HUES48 (cell line): ENCODE results near the gene KIFAP3.
A peak's percentile ranks its signal among the peaks of the same experiment; 100 is the strongest.
"Not testable (repeated sequence)": the region's sequence is repeated elsewhere in the genome, so short reads cannot be mapped to it uniquely, and the experiment has no call there.

ENCODE experiments used
- H3K27ac ChIP-seq: one replicate; pipeline ENCODE4 v1.7.0; 2013; ENCODE audit warnings: low read depth, low read length, inconsistent platforms
- H3K27me3 ChIP-seq: 2 replicates; pipeline ENCODE4 v1.6.1; 2013; ENCODE audit warnings: mild to moderate bottlenecking, low read length; ENCODE audit not compliant: control insufficient read depth, insufficient read depth
- H3K36me3 ChIP-seq: 2 replicates; pipeline ENCODE4 v1.6.1; 2013; ENCODE audit warnings: low read length; ENCODE audit not compliant: control insufficient read depth, insufficient read depth
- H3K4me1 ChIP-seq: 2 replicates; pipeline ENCODE4 v1.6.1; 2013; ENCODE audit warnings: mild to moderate bottlenecking, low read length; ENCODE audit not compliant: control insufficient read depth, insufficient read depth
- H3K4me3 ChIP-seq: 2 replicates; pipeline ENCODE4 v1.5.1; 2013; ENCODE audit warnings: mild to moderate bottlenecking, low read depth, low read length
- H3K9ac ChIP-seq: 2 replicates; pipeline ENCODE4 v1.6.1; 2013; ENCODE audit warnings: mild to moderate bottlenecking, low read depth, low read length, moderate library complexity
- H3K9me3 ChIP-seq: 2 replicates; pipeline ENCODE4 v1.6.1; 2013; ENCODE audit warnings: low read length; ENCODE audit not compliant: control insufficient read depth, insufficient read depth

KIFAP3 gene

GRCh38 chr1:170074250-170075157 lies at the start of gene KIFAP3:
Gene KIFAP3, minus strand, starts transcription at chr1:170074695. Its CDS starts 228 bp downstream, at chr1:170074467.
- Histone ChIP-seq H3K36me3 (no peaks in the 10 kb centered on the region), H3K27ac (no peak within 1 kb of the TSS), H3K9ac (no peak within 1 kb of the TSS), H3K27me3 (no peaks in the 10 kb centered on the region), H3K4me1 (0 out of 2 replicates have a peak, but pooled peaks cover 6% of the 10 kb centered on the region), H3K4me3 (peak within 1 kb of the TSS; percentile 71), H3K9me3 (0 out of 2 replicates have a peak, but pooled peaks cover 2% of the 10 kb centered on the region)

DNA sequence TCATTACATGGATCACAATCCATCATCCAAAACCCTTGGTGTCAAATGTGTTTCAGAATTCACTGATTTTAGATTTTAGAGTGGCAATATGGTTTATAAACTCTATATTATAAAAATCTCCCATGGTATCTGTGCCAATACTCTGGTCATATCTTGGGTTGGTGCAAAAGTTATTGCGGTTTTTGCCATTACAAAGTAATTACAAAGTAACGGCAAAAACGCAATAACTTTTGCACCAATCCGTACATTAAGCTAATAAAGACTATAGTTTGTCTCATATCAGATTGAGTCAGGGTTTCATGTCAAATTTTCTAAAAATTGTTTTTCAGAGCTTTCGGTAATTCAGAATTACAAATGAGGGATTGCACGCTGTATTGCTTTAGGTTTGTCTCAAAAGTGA lies 47.9 kb upstream of the KIFAP3 start:
- H3K36me3 ChIP-seq = no peaks in the 10 kb centered on the region
- no peaks in the 10 kb centered on the region for H3K27me3 ChIP-seq
- H3K27ac ChIP-seq = no peak overlapping the region
- H3K9ac ChIP-seq = no peak overlapping the region
- no peaks in the 10 kb centered on the region for H3K9me3 ChIP-seq
- H3K4me3 ChIP-seq = no peak overlapping the region
- H3K4me1 ChIP-seq = peaks cover 11% of the 10 kb centered on the region

- no peak overlapping the region for H3K4me3 ChIP-seq
- H3K9me3 ChIP-seq = peaks cover 16% of the 10 kb centered on the region
- H3K36me3 ChIP-seq = no peaks in the 10 kb centered on the region
- no peak overlapping the region for H3K27ac ChIP-seq
- H3K27me3 ChIP-seq = no peaks in the 10 kb centered on the region
- no peaks in the 10 kb centered on the region for H3K4me1 ChIP-seq
- H3K9ac ChIP-seq = no peak overlapping the region
These were observed 40.4 kb upstream of the KIFAP3 start for GRCh38 chr1:170114906-170115305.

GRCh38 chr1:170113140-170113539 lies 38.6 kb upstream of the KIFAP3 start:
- not testable (repeated sequence) for H3K36me3 ChIP-seq, H3K27ac ChIP-seq, H3K4me1 ChIP-seq, H3K9ac ChIP-seq, H3K27me3 ChIP-seq, H3K4me3 ChIP-seq
- peaks cover 16% of the 10 kb centered on the region for H3K9me3 ChIP-seq

GRCh38 chr1:170097449-170097948 lies 23.0 kb upstream of the KIFAP3 start:
- Histone ChIP-seq H3K4me3 (no peak overlapping the region), H3K27me3 (no peaks in the 10 kb centered on the region), H3K9ac (no peak overlapping the region), H3K4me1 (peaks cover 12% of the 10 kb centered on the region; the same call in 1 of the 2 replicates), H3K9me3 (no peaks in the 10 kb centered on the region), H3K36me3 (no peaks in the 10 kb centered on the region), H3K27ac (no peak overlapping the region)

- H3K27ac ChIP-seq = no peak overlapping the region
- no peak overlapping the region for H3K4me3 ChIP-seq
- H3K9me3 ChIP-seq = no peaks in the 10 kb centered on the region
- no peaks in the 10 kb centered on the region for H3K27me3 ChIP-seq
- H3K36me3 ChIP-seq = no peaks in the 10 kb centered on the region
- no peak overlapping the region for H3K9ac ChIP-seq
- peaks cover 12% of the 10 kb centered on the region; the same call in 1 of the 2 replicates for H3K4me1 ChIP-seq
These were observed 22.4 kb upstream of the KIFAP3 start for GRCh38 chr1:170096806-170097340.

DNA sequence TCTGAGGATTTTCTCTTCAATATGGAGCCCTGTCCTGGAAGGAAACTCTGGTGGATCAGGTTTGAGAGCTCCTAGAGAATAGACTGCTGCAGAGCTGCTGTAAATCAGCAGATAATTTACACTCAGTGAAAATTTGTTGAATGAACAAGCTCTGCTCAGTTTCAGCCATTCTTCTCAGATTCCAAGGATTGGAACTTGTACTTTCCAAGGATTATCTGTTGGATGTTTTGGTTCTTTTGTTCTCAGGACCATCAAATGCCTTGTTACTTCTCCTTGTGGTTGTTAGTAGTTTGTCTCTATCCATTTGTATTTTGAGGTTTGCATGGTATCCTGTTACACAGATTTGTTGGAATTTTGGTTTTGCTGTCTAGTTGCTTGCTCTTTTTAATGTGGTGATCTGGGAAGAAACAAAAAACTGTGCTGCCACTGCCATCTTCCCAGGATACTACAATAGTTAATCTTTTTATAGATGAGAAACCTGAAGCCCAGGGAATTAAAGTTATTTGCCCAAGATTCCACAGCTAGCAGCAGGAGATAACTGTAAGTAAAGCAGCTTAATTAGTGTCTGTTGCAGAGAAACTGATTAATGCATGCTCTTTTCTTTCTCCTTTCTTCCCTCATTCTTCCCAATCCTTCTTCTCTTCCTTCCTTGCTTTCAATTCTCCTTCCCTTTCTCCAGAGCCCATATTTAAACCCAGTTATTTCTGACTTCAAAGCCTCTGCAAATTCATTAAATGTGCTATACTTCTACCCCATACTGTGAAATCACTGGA lies 21.7 kb upstream of the KIFAP3 start:
- Histone ChIP-seq H3K36me3 (no peaks in the 10 kb centered on the region), H3K9ac (no peak overlapping the region), H3K4me1 (peaks cover 12% of the 10 kb centered on the region; the same call in 1 of the 2 replicates), H3K27ac (no peak overlapping the region), H3K27me3 (no peaks in the 10 kb centered on the region), H3K9me3 (no peaks in the 10 kb centered on the region), H3K4me3 (no peak overlapping the region)

- H3K9me3 ChIP-seq, H3K36me3 ChIP-seq, H3K27ac ChIP-seq, H3K27me3 ChIP-seq, H3K9ac ChIP-seq: not testable (repeated sequence)
- peaks cover 12% of the 10 kb centered on the region; the same call in 1 of the 2 replicates for H3K4me1 ChIP-seq
- H3K4me3 ChIP-seq = peak overlapping the region; percentile 35; the same call in 1 of the 2 replicates
These were observed 20.5 kb upstream of the KIFAP3 start for GRCh38 chr1:170094697-170095616.

DNA sequence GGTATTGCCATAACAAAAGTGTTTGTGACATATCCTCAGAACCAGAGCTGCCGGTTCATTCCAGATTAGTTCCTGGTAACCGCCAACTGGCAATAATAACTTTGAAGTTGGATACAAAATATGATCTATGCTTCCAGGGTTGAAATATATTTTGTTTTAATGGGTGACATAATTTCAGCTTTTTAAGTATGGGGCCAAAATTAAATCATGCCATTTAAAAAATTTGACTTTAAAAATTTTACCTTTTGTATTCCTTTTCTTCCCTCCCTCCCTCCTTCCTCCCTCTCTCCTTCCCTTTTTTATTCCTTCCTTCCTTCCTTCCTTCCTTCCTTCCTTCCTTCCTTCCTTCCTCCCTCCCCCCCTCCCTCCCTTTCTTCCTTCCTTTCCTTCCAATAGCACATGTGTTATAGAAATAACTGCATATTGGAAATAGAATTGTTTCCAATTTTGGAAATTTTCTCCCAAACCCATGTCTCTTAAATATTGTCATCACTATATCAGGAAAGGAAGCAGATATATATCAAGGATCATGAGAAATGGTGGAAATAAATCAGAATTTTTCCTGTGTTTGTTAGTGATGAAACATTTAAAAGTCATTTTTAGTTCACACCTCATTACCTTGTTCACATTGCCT lies 12.0 kb upstream of the KIFAP3 start:
- Histone ChIP-seq H3K9ac (no peak overlapping the region), H3K9me3 (no peaks in the 10 kb centered on the region), H3K4me3 (no peak overlapping the region), H3K27ac (no peak overlapping the region), H3K4me1 (no peaks in the 10 kb centered on the region), H3K27me3 (no peaks in the 10 kb centered on the region), H3K36me3 (no peaks in the 10 kb centered on the region)

GRCh38 chr1:170085091-170085490 lies 10.6 kb upstream of the KIFAP3 start:
- H3K36me3 ChIP-seq = no peaks in the 10 kb centered on the region
- no peaks in the 10 kb centered on the region for H3K27me3 ChIP-seq
- H3K9ac ChIP-seq = no peak overlapping the region
- H3K4me1 ChIP-seq = no peaks in the 10 kb centered on the region
- H3K9me3 ChIP-seq = no peaks in the 10 kb centered on the region
- no peak overlapping the region for H3K4me3 ChIP-seq
- H3K27ac ChIP-seq = no peak overlapping the region
